SK-N-SH (cell line): ENCODE data around the gene ADTRP.

Source experiments
- RCOR1 ChIP-seq: fragments of 150-350 bp; IDR thresholded peaks from 2 replicates; pipeline ENCODE4 v1.6.1; 2017; ENCODE audit warnings: antibody characterized with exemption, low read length
- TF ChIP-seq, protein P1 (sequence below): fragments of 200-600 bp; sonication (generic); IDR thresholded peaks from 2 replicates; pipeline ENCODE4 v1.6.1; 2017; ENCODE audit warnings: antibody characterized with exemption, mild to moderate bottlenecking, moderate library complexity

DNA sequence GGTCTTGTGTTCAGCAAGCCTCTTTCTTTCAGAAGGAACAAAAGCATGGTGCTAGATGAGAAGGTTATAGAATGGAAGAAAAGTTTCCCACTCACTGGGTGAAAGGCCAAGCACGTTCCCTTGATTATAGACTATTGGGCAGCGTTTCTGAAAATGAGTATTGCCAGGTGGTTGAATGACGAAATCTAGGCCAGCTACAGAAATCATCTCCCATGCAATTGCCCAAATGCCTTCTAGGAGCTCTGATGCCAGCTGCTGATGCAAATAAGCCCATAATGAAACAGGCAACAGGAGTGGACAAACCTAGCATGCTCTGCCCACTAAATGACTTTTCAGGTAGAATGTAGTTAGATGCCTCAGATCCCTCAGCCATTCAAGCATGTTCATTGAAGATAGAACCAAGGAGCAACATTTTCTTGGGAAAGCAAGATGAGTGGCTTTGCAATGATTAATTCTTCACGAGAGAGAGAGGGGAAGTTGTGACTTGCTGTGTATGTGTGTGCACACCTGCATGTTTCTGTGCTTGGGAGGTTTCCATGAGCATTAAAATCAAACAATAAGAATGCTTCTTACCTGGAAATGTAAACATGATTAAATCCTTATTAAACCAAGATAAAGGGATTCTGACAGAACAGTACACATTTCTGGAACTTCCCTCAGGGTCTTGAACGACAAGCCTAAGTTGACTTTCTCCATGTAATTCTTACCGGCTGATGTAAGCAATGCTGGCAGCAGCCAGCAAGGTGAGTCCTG lies 43.6 kb downstream of the ADTRP start:
- TF ChIP-seq, protein P1, sequence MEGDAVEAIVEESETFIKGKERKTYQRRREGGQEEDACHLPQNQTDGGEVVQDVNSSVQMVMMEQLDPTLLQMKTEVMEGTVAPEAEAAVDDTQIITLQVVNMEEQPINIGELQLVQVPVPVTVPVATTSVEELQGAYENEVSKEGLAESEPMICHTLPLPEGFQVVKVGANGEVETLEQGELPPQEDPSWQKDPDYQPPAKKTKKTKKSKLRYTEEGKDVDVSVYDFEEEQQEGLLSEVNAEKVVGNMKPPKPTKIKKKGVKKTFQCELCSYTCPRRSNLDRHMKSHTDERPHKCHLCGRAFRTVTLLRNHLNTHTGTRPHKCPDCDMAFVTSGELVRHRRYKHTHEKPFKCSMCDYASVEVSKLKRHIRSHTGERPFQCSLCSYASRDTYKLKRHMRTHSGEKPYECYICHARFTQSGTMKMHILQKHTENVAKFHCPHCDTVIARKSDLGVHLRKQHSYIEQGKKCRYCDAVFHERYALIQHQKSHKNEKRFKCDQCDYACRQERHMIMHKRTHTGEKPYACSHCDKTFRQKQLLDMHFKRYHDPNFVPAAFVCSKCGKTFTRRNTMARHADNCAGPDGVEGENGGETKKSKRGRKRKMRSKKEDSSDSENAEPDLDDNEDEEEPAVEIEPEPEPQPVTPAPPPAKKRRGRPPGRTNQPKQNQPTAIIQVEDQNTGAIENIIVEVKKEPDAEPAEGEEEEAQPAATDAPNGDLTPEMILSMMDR = no peak
- TF ChIP-seq RCOR1 = no peak
